OCI-LY1 (cell line): ENCODE data around the gene PVALEF.

Experiments used
- EZH2 ChIP-seq: fragments of 200-600 bp; sonication (generic), shearing (Covaris generic); IDR thresholded peaks from 2 replicates; pipeline ENCODE4 v1.8.0; 2017; ENCODE audit warnings: borderline replicate concordance, mixed run types, mild to moderate bottlenecking, antibody characterized with exemption, low read length, moderate library complexity, mixed read lengths
- TF ChIP-seq, protein P1 (sequence below): fragments of 200-600 bp; sonication (generic), shearing (Covaris generic); IDR thresholded peaks from 2 replicates; pipeline ENCODE4 v1.5.1; 2017; ENCODE audit warnings: mild to moderate bottlenecking, antibody characterized with exemption, low read length, moderate library complexity, mixed read lengths

DNA sequence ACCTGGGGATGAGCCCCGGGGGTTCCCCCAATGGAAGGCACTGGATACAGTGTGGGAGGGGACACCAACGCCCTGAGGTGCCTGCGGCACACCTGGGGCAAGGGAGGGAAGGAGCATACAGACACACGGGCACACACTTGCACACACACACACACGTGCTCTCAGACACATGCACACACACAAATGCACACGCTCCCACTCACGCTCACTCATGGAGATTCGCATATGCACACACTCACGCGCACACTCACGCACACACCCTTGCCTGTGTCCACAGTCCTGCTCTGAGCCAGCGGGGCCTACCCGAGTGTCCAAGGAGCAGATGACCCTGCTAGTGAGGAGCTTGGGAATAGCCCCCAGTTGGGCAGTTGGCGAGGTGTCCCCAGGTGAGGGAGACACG lies 16.7 kb upstream of the PVALEF start:
- no peak for TF ChIP-seq EZH2
- TF ChIP-seq, protein P1, sequence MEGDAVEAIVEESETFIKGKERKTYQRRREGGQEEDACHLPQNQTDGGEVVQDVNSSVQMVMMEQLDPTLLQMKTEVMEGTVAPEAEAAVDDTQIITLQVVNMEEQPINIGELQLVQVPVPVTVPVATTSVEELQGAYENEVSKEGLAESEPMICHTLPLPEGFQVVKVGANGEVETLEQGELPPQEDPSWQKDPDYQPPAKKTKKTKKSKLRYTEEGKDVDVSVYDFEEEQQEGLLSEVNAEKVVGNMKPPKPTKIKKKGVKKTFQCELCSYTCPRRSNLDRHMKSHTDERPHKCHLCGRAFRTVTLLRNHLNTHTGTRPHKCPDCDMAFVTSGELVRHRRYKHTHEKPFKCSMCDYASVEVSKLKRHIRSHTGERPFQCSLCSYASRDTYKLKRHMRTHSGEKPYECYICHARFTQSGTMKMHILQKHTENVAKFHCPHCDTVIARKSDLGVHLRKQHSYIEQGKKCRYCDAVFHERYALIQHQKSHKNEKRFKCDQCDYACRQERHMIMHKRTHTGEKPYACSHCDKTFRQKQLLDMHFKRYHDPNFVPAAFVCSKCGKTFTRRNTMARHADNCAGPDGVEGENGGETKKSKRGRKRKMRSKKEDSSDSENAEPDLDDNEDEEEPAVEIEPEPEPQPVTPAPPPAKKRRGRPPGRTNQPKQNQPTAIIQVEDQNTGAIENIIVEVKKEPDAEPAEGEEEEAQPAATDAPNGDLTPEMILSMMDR = no peak
